ENCODE results near the gene ATP5PF. TPM values are rescaled to one million over a fixed set of nuclear protein-coding genes. Genes with fewer than 3 reads are reported as not detected.
"Not testable (repeated sequence)": the region's sequence is repeated elsewhere in the genome, so short reads cannot be mapped to it uniquely, and the experiment has no call there.

ATP5PF gene
- polyA plus RNA-seq, 1 experiment, result 222 TPM

- Histone ChIP-seq H3K9me3 (ENCODE audit: control insufficient read depth, insufficient read depth, low read length) (no peaks in the 10 kb centered on the region; the same call in 1 of the 2 replicates), H3K4me3 (ENCODE audit: low read depth, low read length) (no peak overlapping the region), H3K27ac (ENCODE audit: low read depth, low read length) (peak overlapping the region; percentile 11), H3K27me3 (ENCODE audit: control insufficient read depth, insufficient read depth, low read length) (no peaks in the 10 kb centered on the region)
- no peak for DNase-seq (ENCODE audit: low read depth, low spot score)
- ChIA-PET CTCF (interaction anchor here (0.6 kb wide), 2 partner anchors 11 to 229 kb away, joined by 3 to 4 read pairs; no protein-coding TSS in a partner anchor), POLR2A (interaction anchor here (0.6 kb wide), 1 partner anchor 179 kb away, joined by 3 read pairs; no protein-coding TSS in a partner anchor)
- TF ChIP-seq CTCF (IDR thresholded peaks at IDR 0.05; ENCODE audit: low read depth, low read length), result no peak
Measured at GRCh38 chr21:25732091-25732760, 2.5 kb downstream of the ATP5PF start.

GRCh38 chr21:25722631-25723030 lies 12.1 kb downstream of the ATP5PF start:
- TF ChIP-seq CTCF (IDR thresholded peaks at IDR 0.05; ENCODE audit: low read depth, low read length), result no peak
- no peak for DNase-seq (ENCODE audit: low read depth, low spot score)
- Histone ChIP-seq H3K27me3 (ENCODE audit: control insufficient read depth, insufficient read depth, low read length) (no peaks in the 10 kb centered on the region), H3K27ac (ENCODE audit: low read depth, low read length) (no peak overlapping the region), H3K9me3 (ENCODE audit: control insufficient read depth, insufficient read depth, low read length) (no peaks in the 10 kb centered on the region), H3K4me3 (ENCODE audit: low read depth, low read length) (no peak overlapping the region)
- ChIA-PET POLR2A (no interaction called here), CTCF (interaction anchor here (1.2 kb wide), 1 partner anchor 15 kb away, joined by 3 read pairs; no protein-coding TSS in a partner anchor)

DNA sequence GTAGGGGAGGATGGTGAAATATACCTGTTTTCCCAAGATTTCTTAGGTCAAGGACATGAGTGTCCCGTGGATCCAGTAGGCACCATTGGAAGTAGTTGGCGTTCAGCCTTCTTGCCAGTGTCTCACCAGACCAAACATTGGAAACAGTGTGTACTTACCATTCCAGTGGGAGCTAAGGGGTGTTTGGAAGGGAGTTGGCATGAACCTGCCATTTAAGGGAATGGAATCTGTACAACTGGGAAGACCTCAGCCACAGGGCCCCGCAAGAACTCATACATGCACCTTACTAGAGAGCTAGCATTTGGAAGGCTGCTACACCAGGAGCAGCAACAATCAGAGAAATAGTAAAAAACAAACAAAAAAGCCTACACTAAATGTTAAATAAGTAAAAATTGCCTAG lies 12.7 kb downstream of the ATP5PF start:
- H3K27ac ChIP-seq (ENCODE audit: low read depth, low read length), result no peak overlapping the region
- no peaks in the 10 kb centered on the region for H3K9me3 ChIP-seq (ENCODE audit: control insufficient read depth, insufficient read depth, low read length)
- H3K27me3 ChIP-seq (ENCODE audit: control insufficient read depth, insufficient read depth, low read length), result no peaks in the 10 kb centered on the region
- DNase-seq (ENCODE audit: low read depth, low spot score), result no peak
- ChIA-PET CTCF (interaction anchor here (0.6 to 1.4 kb wide), 3 partner anchors 14 to 122 kb away, joined by 3 to 6 read pairs (median 3); no protein-coding TSS in a partner anchor), POLR2A (interaction anchor here (0.7 to 1.2 kb wide), 2 partner anchors 10 to 13 kb away, joined by 3 read pairs; partner anchors contain the start of genes ATP5PF and GABPA)
- H3K4me3 ChIP-seq (ENCODE audit: low read depth, low read length), result no peak overlapping the region
- no peak for TF ChIP-seq CTCF (IDR thresholded peaks at IDR 0.05; ENCODE audit: low read depth, low read length)

DNA sequence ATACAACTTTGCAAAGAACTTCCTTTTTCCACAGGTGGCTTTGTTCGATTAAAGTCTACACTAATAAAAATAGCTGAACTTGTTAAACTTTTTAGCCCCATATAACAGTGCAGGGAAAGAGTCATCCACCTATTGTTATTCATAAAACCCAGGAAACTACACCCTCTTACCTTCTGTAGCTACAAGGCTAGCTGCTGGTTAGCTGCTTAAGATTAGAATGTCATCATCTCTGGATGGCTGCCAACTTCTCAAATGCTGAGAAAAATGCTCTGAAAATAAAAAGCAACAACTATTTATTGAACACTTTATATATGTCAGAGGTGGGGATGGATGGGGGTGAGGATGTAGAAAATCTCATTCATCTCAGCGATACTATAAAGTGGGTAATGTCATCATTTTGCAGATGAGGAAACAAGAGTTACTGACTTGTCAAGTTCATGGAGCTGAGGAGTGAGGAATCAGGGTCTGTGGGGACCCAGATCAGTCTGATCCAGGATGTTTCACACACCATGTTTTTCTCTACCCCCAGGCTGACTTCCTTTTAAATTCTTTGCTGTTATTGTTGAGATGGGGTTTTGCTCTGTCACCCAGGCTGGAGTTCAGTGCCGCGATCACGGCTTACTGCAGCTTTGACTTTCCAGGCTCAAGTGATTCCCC lies 17.1 kb downstream of the ATP5PF start:
- CTCF ChIA-PET, result interaction anchor here (0.7 to 2.1 kb wide), 4 partner anchors 11 to 109 kb away, joined by 3 to 19 read pairs (median 4); no protein-coding TSS in a partner anchor
- no peak for DNase-seq (ENCODE audit: low read depth, low spot score)
- POLR2A ChIA-PET, result no interaction called here

DNA sequence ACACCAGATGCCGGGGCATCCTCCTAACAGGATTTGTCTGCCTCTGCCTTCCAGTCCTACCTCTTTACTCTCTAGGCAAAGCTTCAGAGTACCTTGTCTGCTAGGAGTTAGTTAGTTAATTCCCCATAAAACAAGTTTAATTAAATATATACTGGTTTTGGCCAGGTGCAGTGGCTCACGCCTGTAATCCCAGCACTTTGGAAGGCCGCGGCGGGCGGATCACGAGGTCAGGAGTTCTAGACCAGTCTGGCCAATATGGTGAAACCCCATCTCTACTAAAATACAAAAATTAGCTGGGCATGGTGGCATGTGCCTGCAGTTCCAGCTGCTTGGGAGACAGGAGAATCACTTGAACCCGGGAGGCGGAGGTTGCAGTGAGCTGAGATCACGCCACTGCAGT lies 20.6 kb downstream of the ATP5PF start:
- H3K27ac ChIP-seq (ENCODE audit: low read depth, low read length); POLR2A ChIA-PET; H3K9me3 ChIP-seq (ENCODE audit: control insufficient read depth, insufficient read depth, low read length); DNase-seq (ENCODE audit: low read depth, low spot score); H3K27me3 ChIP-seq (ENCODE audit: control insufficient read depth, insufficient read depth, low read length); H3K4me3 ChIP-seq (ENCODE audit: low read depth, low read length): not testable (repeated sequence)
- CTCF ChIA-PET, result interaction anchor here (5.6 kb wide), 1 partner anchor 106 kb away, joined by 54 read pairs; no protein-coding TSS in a partner anchor

More for the DNA sequence above, 17.1 kb downstream of the ATP5PF start:
- TF ChIP-seq CTCF (IDR thresholded peaks at IDR 0.05; ENCODE audit: low read depth, low read length), result no peak
- Histone ChIP-seq H3K9me3 (ENCODE audit: control insufficient read depth, insufficient read depth, low read length) (no peaks in the 10 kb centered on the region), H3K27me3 (ENCODE audit: control insufficient read depth, insufficient read depth, low read length) (no peaks in the 10 kb centered on the region), H3K27ac (ENCODE audit: low read depth, low read length) (no peak overlapping the region), H3K4me3 (ENCODE audit: low read depth, low read length) (no peak overlapping the region)
